Endothelial cell of umbilical vein (primary cell): ENCODE data around the gene RTEL1.

Experiments
- CTCF ChIP-seq, 2 donors: IDR thresholded peaks; 1 replicate in 1 of 2; 2 replicates in 1 of 2; pipeline ENCODE4 v1.5.1; 2011; ENCODE audit warnings: low read length in 2 of 2, mild to moderate bottlenecking in 2 of 2, moderate library complexity in 2 of 2, control low read depth in 1 of 2, inconsistent platforms in 1 of 2, low read depth in 1 of 2; ENCODE audit not compliant: insufficient read depth in 1 of 2; ENCODE audit errors: extremely low read depth in 1 of 2
- EZH2 ChIP-seq: IDR thresholded peaks from 2 replicates; pipeline ENCODE4 v1.6.1; 2012; ENCODE audit warnings: borderline replicate concordance, low read depth, mild to moderate bottlenecking, moderate library complexity, low read length, inconsistent platforms; ENCODE audit not compliant: severe bottlenecking
- GATA2 ChIP-seq: IDR thresholded peaks from 2 replicates; pipeline ENCODE4 v1.7.0; 2011; ENCODE audit warnings: low read depth, mild to moderate bottlenecking, moderate library complexity, mixed read lengths, low read length; ENCODE audit not compliant: insufficient read length, insufficient read depth
- JUN ChIP-seq: IDR thresholded peaks from 2 replicates; pipeline ENCODE4 v1.6.1; 2011; ENCODE audit warnings: borderline replicate concordance, low read depth; ENCODE audit not compliant: insufficient read length, insufficient read depth
- MAX ChIP-seq: IDR thresholded peaks from 2 replicates; pipeline ENCODE4 v1.6.1; 2011; ENCODE audit not compliant: insufficient read depth, insufficient read length
- POLR2A ChIP-seq: IDR thresholded peaks from 2 replicates; pipeline ENCODE4 v1.6.1; 2012; ENCODE audit warnings: low read depth, mild to moderate bottlenecking, control low read depth, low read length
- POLR2AphosphoS5 ChIP-seq: IDR thresholded peaks from 2 replicates; pipeline ENCODE4 v1.6.1; 2012; ENCODE audit warnings: low read depth, mild to moderate bottlenecking, control low read depth, low read length, moderate library complexity; ENCODE audit not compliant: insufficient read depth

- no peak for TF ChIP-seq CTCF (IDR thresholded peaks at IDR 0.05; ENCODE audit: extremely low read depth in 1 of 2, insufficient read depth in 1 of 2, low read depth in 1 of 2, low read length in 2 of 2)
- TF ChIP-seq POLR2A = peak; percentile 54
- TF ChIP-seq POLR2AphosphoS5 = peak; percentile 53
- no peak for TF ChIP-seq MAX
- TF ChIP-seq GATA2 = no peak
- no peak for TF ChIP-seq JUN
- TF ChIP-seq EZH2 = no peak
Measured at GRCh38 chr20:63657937-63658748, at the start of gene RTEL1.
